Duodenal mucosa (tissue), 2 donors: Measurements from ENCODE around the gene MED15.

Experiments used
- H3K27ac ChIP-seq: one replicate; pipeline ENCODE4 v1.7.0; 2013; ENCODE audit warnings: low read depth, low read length
- H3K27me3 ChIP-seq, 2 donors: one replicate each; pipeline ENCODE4 v1.7.0; 2013; ENCODE audit warnings: low read length in 2 of 2, control low read depth in 1 of 2; ENCODE audit not compliant: insufficient read depth in 2 of 2, control insufficient read depth in 1 of 2
- H3K36me3 ChIP-seq, 2 donors: one replicate each; pipeline ENCODE4 v1.7.0; 2013; ENCODE audit warnings: low read length in 2 of 2, control low read depth in 1 of 2; ENCODE audit not compliant: insufficient read depth in 2 of 2, control insufficient read depth in 1 of 2
- H3K4me1 ChIP-seq, 2 donors: one replicate each; pipeline ENCODE4 v1.7.0; 2013; ENCODE audit warnings: low read length in 2 of 2, control low read depth in 1 of 2; ENCODE audit not compliant: insufficient read depth in 2 of 2, control insufficient read depth in 1 of 2
- H3K4me3 ChIP-seq, 2 donors: one replicate each; pipeline ENCODE4 v1.7.0; 2013; ENCODE audit warnings: low read length in 2 of 2, low read depth in 1 of 2
- H3K9ac ChIP-seq, 2 donors: one replicate each; pipeline ENCODE4 v1.7.0; 2013; ENCODE audit warnings: low read length in 2 of 2, low read depth in 1 of 2
- H3K9me3 ChIP-seq, 2 donors: one replicate each; pipeline ENCODE4 v1.7.0; 2013; ENCODE audit warnings: low read length in 2 of 2, control low read depth in 1 of 2; ENCODE audit not compliant: control insufficient read depth in 1 of 2

MED15 gene

GRCh38 chr22:20552443-20553401, 45.3 kb downstream of the MED15 start:
- peak overlapping the region; percentile 28 for H3K27ac ChIP-seq
- H3K9me3 ChIP-seq = no peaks in the 10 kb centered on the region
- H3K36me3 ChIP-seq = peaks cover 26 to 65% of the 10 kb centered on the region in 2 donors
- peaks cover 43 to 59% of the 10 kb centered on the region in 2 donors for H3K4me1 ChIP-seq
- peak overlapping the region in 1 of 2 donors; percentile 19 for H3K9ac ChIP-seq
- no peak overlapping the region for H3K4me3 ChIP-seq
- H3K27me3 ChIP-seq = no peaks in the 10 kb centered on the region

- Histone ChIP-seq H3K4me3 (no peak overlapping the region), H3K9ac (no peak overlapping the region), H3K36me3 (peaks cover 38 to 78% of the 10 kb centered on the region in 2 donors), H3K27ac (no peak overlapping the region), H3K27me3 (no peaks in the 10 kb centered on the region), H3K9me3 (no peaks in the 10 kb centered on the region), H3K4me1 (peaks cover 41 to 58% of the 10 kb centered on the region in 2 donors)
Observed at GRCh38 chr22:20553947-20554741, 46.7 kb downstream of the MED15 start.

- Histone ChIP-seq H3K4me3 (no peak overlapping the region), H3K27me3 (no peaks in the 10 kb centered on the region), H3K9me3 (no peaks in the 10 kb centered on the region), H3K4me1 (peaks cover 39 to 53% of the 10 kb centered on the region in 2 donors), H3K27ac (no peak overlapping the region), H3K9ac (no peak overlapping the region), H3K36me3 (peaks cover 43 to 85% of the 10 kb centered on the region in 2 donors)
Observed at GRCh38 chr22:20554824-20555223, 47.4 kb downstream of the MED15 start.

GRCh38 chr22:20558534-20558933, 51.1 kb downstream of the MED15 start:
- no peaks in the 10 kb centered on the region for H3K9me3 ChIP-seq
- peaks cover 13 to 21% of the 10 kb centered on the region in 2 donors for H3K4me1 ChIP-seq
- H3K36me3 ChIP-seq = peaks cover 35 to 77% of the 10 kb centered on the region in 2 donors
- no peak overlapping the region for H3K9ac ChIP-seq
- H3K27ac ChIP-seq = no peak overlapping the region
- no peak overlapping the region for H3K4me3 ChIP-seq
- no peaks in the 10 kb centered on the region for H3K27me3 ChIP-seq

GRCh38 chr22:20559174-20559760, 51.9 kb downstream of the MED15 start:
- Histone ChIP-seq H3K27ac (no peak overlapping the region), H3K36me3 (peaks cover 29 to 70% of the 10 kb centered on the region in 2 donors), H3K4me1 (peaks cover 9 to 16% of the 10 kb centered on the region in 2 donors), H3K4me3 (no peak overlapping the region), H3K27me3 (no peaks in the 10 kb centered on the region), H3K9me3 (no peaks in the 10 kb centered on the region), H3K9ac (no peak overlapping the region)

GRCh38 chr22:20560716-20561115, 53.3 kb downstream of the MED15 start:
- Histone ChIP-seq H3K9ac (no peak overlapping the region), H3K9me3 (no peaks in the 10 kb centered on the region), H3K27ac (no peak overlapping the region), H3K36me3 (peaks cover 33 to 70% of the 10 kb centered on the region in 2 donors), H3K4me1 (peaks cover 9 to 12% of the 10 kb centered on the region in 2 donors), H3K4me3 (no peak overlapping the region), H3K27me3 (no peaks in the 10 kb centered on the region)

- H3K36me3 ChIP-seq = peaks cover 39 to 71% of the 10 kb centered on the region in 2 donors
- peaks cover 12 to 14% of the 10 kb centered on the region in 2 donors for H3K4me1 ChIP-seq
Observed at GRCh38 chr22:20561882-20562281, 54.5 kb downstream of the MED15 start.

GRCh38 chr22:20562607-20563465, 55.4 kb downstream of the MED15 start:
- peaks cover 5 to 8% of the 10 kb centered on the region in 2 donors for H3K4me1 ChIP-seq
- H3K9ac ChIP-seq = no peak overlapping the region
- no peak overlapping the region for H3K4me3 ChIP-seq
- H3K9me3 ChIP-seq = no peaks in the 10 kb centered on the region
- no peak overlapping the region for H3K27ac ChIP-seq
- H3K27me3 ChIP-seq = no peaks in the 10 kb centered on the region
- H3K36me3 ChIP-seq = peaks cover 40 to 73% of the 10 kb centered on the region in 2 donors

More at GRCh38 chr22:20561882-20562281, 54.5 kb downstream of the MED15 start:
- H3K4me3 ChIP-seq = no peak overlapping the region
- no peaks in the 10 kb centered on the region for H3K9me3 ChIP-seq
- H3K27ac ChIP-seq = no peak overlapping the region
- no peaks in the 10 kb centered on the region for H3K27me3 ChIP-seq
- H3K9ac ChIP-seq = no peak overlapping the region

- no peaks in the 10 kb centered on the region for H3K27me3 ChIP-seq
- H3K4me3 ChIP-seq = no peak overlapping the region
- H3K27ac ChIP-seq = no peak overlapping the region
- H3K9me3 ChIP-seq = no peaks in the 10 kb centered on the region
- no peak overlapping the region for H3K9ac ChIP-seq
- H3K36me3 ChIP-seq = peaks cover 39 to 73% of the 10 kb centered on the region in 2 donors
- peaks cover 11 to 12% of the 10 kb centered on the region in 2 donors for H3K4me1 ChIP-seq
Observed at GRCh38 chr22:20563466-20563906, 56.1 kb downstream of the MED15 start.
